Glomerular endothelial cell (primary cell): ENCODE measurements around the gene TRIM15. TPM values are rescaled to one million over a fixed set of nuclear protein-coding genes. Genes with fewer than 3 reads are reported as not detected.
"Not testable (repeated sequence)": the region's sequence is repeated elsewhere in the genome, so short reads cannot be mapped to it uniquely, and the experiment has no call there.

Experiments
- DNase-seq: peaks from one replicate; pipeline ENCODE4 v3.0.0-alpha.2; 2011; ENCODE audit warnings: low read depth, low spot score; ENCODE audit errors: extremely low read depth
- total RNA-seq: library from RNA; depleted of rRNA; stranded (reverse); fragments of >200 nt; gene quantifications from 2 replicates; pipeline ENCODE4 v1.2.3, GENCODE V29; 2015

Gene TRIM15
- total RNA-seq, 1 donor from 2014 or later = not detected

GRCh38 chr6:30160785-30161531, 2.4 kb upstream of the TRIM15 start, which contains the start of gene TRIM10:
Gene TRIM10 (minus strand): TSS chr6:30161211. CDS start chr6:30160858, 353 bp downstream.
- no peak for DNase-seq

- DNase-seq = no peak
Measured at GRCh38 chr6:30162265-30163089, 869 bp upstream of the TRIM15 start.

- DNase-seq = no peak
Measured at GRCh38 chr6:30163918-30164654, 740 bp downstream of the TRIM15 start.

GRCh38 chr6:30164714-30165113, 1.4 kb downstream of the TRIM15 start:
- DNase-seq = no peak

- not testable (repeated sequence) for DNase-seq
Measured at GRCh38 chr6:30165238-30165637, 1.9 kb downstream of the TRIM15 start.

GRCh38 chr6:30167101-30167500, 3.8 kb downstream of the TRIM15 start:
- DNase-seq = no peak

- no peak for DNase-seq
Measured at GRCh38 chr6:30168741-30169140, 5.4 kb downstream of the TRIM15 start.

GRCh38 chr6:30169658-30170614, 6.6 kb downstream of the TRIM15 start:
- DNase-seq = peak; percentile 36

GRCh38 chr6:30171677-30172471, 8.5 kb downstream of the TRIM15 start:
- no peak for DNase-seq

- DNase-seq = no peak
Measured at GRCh38 chr6:30172681-30173080, 9.3 kb downstream of the TRIM15 start.

- DNase-seq = no peak
Measured at GRCh38 chr6:30175765-30176164, 12.4 kb downstream of the TRIM15 start.

GRCh38 chr6:30178837-30179236, 15.5 kb downstream of the TRIM15 start:
- no peak for DNase-seq

GRCh38 chr6:30180145-30180544, 16.8 kb downstream of the TRIM15 start:
- no peak for DNase-seq

- no peak for DNase-seq
Measured at GRCh38 chr6:30184417-30185031, 21.2 kb downstream of the TRIM15 start.

GRCh38 chr6:30185846-30186484, 22.6 kb downstream of the TRIM15 start:
- no peak for DNase-seq

GRCh38 chr6:30188541-30188940, 25.2 kb downstream of the TRIM15 start:
- no peak for DNase-seq

- no peak for DNase-seq
Measured at GRCh38 chr6:30192076-30192475, 28.7 kb downstream of the TRIM15 start.
